ENCODE measurements around the gene LITAF.
A peak's percentile ranks its signal among the peaks of the same experiment; 100 is the strongest.

LITAF gene

GRCh38 chr16:11588321-11589197 is 1.8 kb upstream of the LITAF start:
- FAIRE-seq (no peak), DNase-seq (ENCODE audit: insufficient read length, low spot score) (no peak)
- TF ChIP-seq PAX5 (IDR thresholded peaks at IDR 0.05; ENCODE audit: insufficient read depth, low read length, severe bottlenecking): no peak
- TF ChIP-seq TAF1 (IDR thresholded peaks at IDR 0.05; ENCODE audit: low read depth, low read length): no peak
- TF ChIP-seq POLR2AphosphoS5 (IDR thresholded peaks at IDR 0.05; ENCODE audit: low read depth, low read length): no peak
- no peak for TF ChIP-seq POU2F2 (IDR thresholded peaks at IDR 0.05; ENCODE audit: low read depth, low read length)
- TF ChIP-seq SPI1 (IDR thresholded peaks at IDR 0.05; ENCODE audit: low read depth, low read length): no peak
- TF ChIP-seq POLR2A (IDR thresholded peaks at IDR 0.05; ENCODE audit: low read depth, low read length): no peak

GRCh38 chr16:11587643-11588247 is 1.0 kb upstream of the LITAF start:
- DNase-seq (ENCODE audit: insufficient read length, low spot score) (no peak), FAIRE-seq (no peak)
- TF ChIP-seq TAF1 (IDR thresholded peaks at IDR 0.05; ENCODE audit: low read depth, low read length) (no peak), POLR2A (IDR thresholded peaks at IDR 0.05; ENCODE audit: low read depth, low read length) (no peak), POU2F2 (IDR thresholded peaks at IDR 0.05; ENCODE audit: low read depth, low read length) (no peak), PAX5 (IDR thresholded peaks at IDR 0.05; ENCODE audit: insufficient read depth, low read length, severe bottlenecking) (no peak), POLR2AphosphoS5 (IDR thresholded peaks at IDR 0.05; ENCODE audit: low read depth, low read length) (no peak), SPI1 (IDR thresholded peaks at IDR 0.05; ENCODE audit: low read depth, low read length) (no peak)

DNA sequence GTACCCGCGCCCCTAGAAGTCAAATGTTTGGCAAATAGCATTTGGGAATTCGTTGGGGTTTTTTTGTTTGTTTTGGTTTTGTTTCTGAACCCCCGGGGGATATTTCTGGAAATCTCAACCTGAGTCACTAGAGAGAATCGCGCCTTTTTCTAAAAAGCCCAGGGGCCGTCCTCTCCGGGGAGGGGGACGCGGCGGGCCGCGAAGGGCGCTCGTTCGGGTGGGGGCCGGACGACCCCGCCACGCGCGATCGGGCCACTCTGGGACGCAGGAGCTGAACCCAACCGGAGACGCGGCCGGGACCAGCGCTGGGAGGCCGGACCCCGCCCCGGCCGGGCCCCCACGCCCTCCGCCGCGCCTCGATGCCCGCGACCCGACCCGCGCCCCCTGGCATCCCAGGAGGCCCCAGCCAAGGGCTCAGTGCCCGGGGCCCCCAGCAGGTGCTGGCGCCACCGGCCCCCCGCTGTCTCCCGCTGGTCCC is 302 bp downstream of the LITAF start:
- no peak for TF ChIP-seq POLR2AphosphoS5 (IDR thresholded peaks at IDR 0.05; ENCODE audit: low read depth, low read length)
- TF ChIP-seq TAF1 (IDR thresholded peaks at IDR 0.05; ENCODE audit: low read depth, low read length): no peak
- TF ChIP-seq SPI1 (IDR thresholded peaks at IDR 0.05; ENCODE audit: low read depth, low read length): no peak
- no peak for TF ChIP-seq POLR2A (IDR thresholded peaks at IDR 0.05; ENCODE audit: low read depth, low read length)
- no peak for TF ChIP-seq POU2F2 (IDR thresholded peaks at IDR 0.05; ENCODE audit: low read depth, low read length)
- TF ChIP-seq PAX5 (IDR thresholded peaks at IDR 0.05; ENCODE audit: insufficient read depth, low read length, severe bottlenecking): no peak
- DNase-seq (ENCODE audit: insufficient read length, low spot score) (no peak), FAIRE-seq (no peak)

- DNase-seq (ENCODE audit: insufficient read length, low spot score) (no peak), FAIRE-seq (peak; percentile 58)
- no peak for TF ChIP-seq POU2F2 (IDR thresholded peaks at IDR 0.05; ENCODE audit: low read depth, low read length)
- TF ChIP-seq POLR2A (IDR thresholded peaks at IDR 0.05; ENCODE audit: low read depth, low read length): no peak; the same call in 1 of the 2 replicates
- no peak for TF ChIP-seq SPI1 (IDR thresholded peaks at IDR 0.05; ENCODE audit: low read depth, low read length)
- TF ChIP-seq PAX5 (IDR thresholded peaks at IDR 0.05; ENCODE audit: insufficient read depth, low read length, severe bottlenecking): no peak
- no peak for TF ChIP-seq POLR2AphosphoS5 (IDR thresholded peaks at IDR 0.05; ENCODE audit: low read depth, low read length)
- no peak for TF ChIP-seq TAF1 (IDR thresholded peaks at IDR 0.05; ENCODE audit: low read depth, low read length)
Observed at GRCh38 chr16:11585460-11586377, 1.0 kb downstream of the LITAF start.

DNA sequence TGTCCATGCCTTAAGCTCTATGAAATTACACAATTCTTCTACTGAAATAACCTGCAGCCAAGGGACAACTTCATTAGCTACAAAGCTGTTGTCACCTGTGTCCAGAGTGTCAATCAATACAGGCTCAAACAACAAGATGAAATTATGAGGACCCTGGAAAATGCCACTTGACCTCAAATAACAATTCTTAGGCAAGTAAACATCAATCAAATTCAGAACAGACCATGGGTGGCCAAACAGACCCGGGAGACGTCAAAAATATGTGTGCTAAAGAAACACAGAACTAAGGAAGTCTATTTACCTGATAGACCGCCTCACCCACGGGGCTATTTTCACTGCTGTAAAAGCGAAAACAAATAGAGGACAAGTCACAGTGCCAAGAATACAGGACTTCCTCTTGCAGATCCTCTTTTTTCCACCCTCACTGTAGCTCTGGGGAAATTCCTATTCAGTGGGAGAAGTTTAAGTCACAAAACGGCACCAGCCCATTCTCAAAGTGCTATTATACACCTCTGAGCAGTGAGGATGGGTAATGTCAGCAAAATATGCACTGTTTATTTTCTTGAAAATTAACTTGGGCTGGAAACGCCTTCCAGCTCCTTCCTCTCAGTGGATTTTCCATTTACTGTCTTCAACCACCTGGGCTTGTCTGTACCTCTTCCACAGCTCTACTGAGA is 2.7 kb downstream of the LITAF start:
- TF ChIP-seq SPI1 (IDR thresholded peaks at IDR 0.05; ENCODE audit: low read depth, low read length) (peak; percentile 87), POLR2AphosphoS5 (IDR thresholded peaks at IDR 0.05; ENCODE audit: low read depth, low read length) (no peak)
- FAIRE-seq (peak; percentile 71), DNase-seq (ENCODE audit: insufficient read length, low spot score) (no peak)

DNA sequence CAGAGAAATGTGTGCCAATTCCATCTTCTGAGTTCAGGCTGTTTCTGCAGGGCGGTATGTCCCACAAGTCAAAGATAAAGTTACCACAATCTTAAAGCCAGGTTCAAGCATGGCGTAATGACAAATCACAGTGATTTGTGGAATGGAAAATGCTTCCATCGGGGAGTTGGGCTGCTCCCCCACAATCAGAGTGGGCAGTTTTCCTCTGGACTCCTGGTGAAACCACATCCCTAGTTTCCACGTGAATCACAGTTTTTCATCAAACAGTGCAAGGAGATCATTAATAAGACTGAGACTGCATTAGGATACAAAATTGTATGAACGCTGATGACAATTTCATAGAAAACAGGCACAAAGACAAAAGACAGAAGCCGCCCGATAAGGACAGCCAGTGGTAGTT is 3.6 kb downstream of the LITAF start:
- DNase-seq (ENCODE audit: insufficient read length, low spot score) (no peak), FAIRE-seq (peak; percentile 40)
- no peak for TF ChIP-seq POLR2AphosphoS5 (IDR thresholded peaks at IDR 0.05; ENCODE audit: low read depth, low read length)
- TF ChIP-seq POU2F2 (IDR thresholded peaks at IDR 0.05; ENCODE audit: low read depth, low read length): no peak
- no peak for TF ChIP-seq PAX5 (IDR thresholded peaks at IDR 0.05; ENCODE audit: insufficient read depth, low read length, severe bottlenecking)
- no peak for TF ChIP-seq SPI1 (IDR thresholded peaks at IDR 0.05; ENCODE audit: low read depth, low read length)
- TF ChIP-seq TAF1 (IDR thresholded peaks at IDR 0.05; ENCODE audit: low read depth, low read length): no peak
- no peak for TF ChIP-seq POLR2A (IDR thresholded peaks at IDR 0.05; ENCODE audit: low read depth, low read length)

GRCh38 chr16:11582157-11582814 is 4.4 kb downstream of the LITAF start:
- no peak for TF ChIP-seq SPI1 (IDR thresholded peaks at IDR 0.05; ENCODE audit: low read depth, low read length)
- TF ChIP-seq TAF1 (IDR thresholded peaks at IDR 0.05; ENCODE audit: low read depth, low read length): no peak
- no peak for TF ChIP-seq POLR2A (IDR thresholded peaks at IDR 0.05; ENCODE audit: low read depth, low read length)
- TF ChIP-seq POU2F2 (IDR thresholded peaks at IDR 0.05; ENCODE audit: low read depth, low read length): no peak
- TF ChIP-seq PAX5 (IDR thresholded peaks at IDR 0.05; ENCODE audit: insufficient read depth, low read length, severe bottlenecking): no peak
- no peak for FAIRE-seq
- no peak for DNase-seq (ENCODE audit: insufficient read length, low spot score)

DNA sequence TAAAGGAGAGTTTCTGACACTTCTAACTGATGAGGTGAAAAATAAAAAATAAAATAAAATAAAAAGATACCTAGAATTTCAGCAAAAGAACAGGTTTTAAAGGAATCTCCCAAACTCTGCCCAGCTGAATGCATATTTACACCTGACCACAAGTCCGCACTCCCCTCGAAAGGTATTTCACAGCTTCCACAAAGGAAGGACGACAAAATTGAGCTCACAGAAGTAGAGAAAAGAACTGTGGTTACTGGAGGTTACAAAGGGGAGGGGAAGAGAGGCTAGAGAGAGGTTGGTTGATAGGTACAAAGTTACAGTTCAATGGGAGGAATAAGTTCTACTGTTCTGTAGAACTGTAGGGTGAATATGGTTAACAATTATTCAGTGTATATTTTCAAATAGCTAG is 5.0 kb downstream of the LITAF start:
- DNase-seq (ENCODE audit: insufficient read length, low spot score) (no peak), FAIRE-seq (no peak)
- TF ChIP-seq POLR2A (IDR thresholded peaks at IDR 0.05; ENCODE audit: low read depth, low read length): no peak
- no peak for TF ChIP-seq TAF1 (IDR thresholded peaks at IDR 0.05; ENCODE audit: low read depth, low read length)
- TF ChIP-seq SPI1 (IDR thresholded peaks at IDR 0.05; ENCODE audit: low read depth, low read length): no peak
- TF ChIP-seq POU2F2 (IDR thresholded peaks at IDR 0.05; ENCODE audit: low read depth, low read length): no peak
- TF ChIP-seq PAX5 (IDR thresholded peaks at IDR 0.05; ENCODE audit: insufficient read depth, low read length, severe bottlenecking): no peak
- TF ChIP-seq POLR2AphosphoS5 (IDR thresholded peaks at IDR 0.05; ENCODE audit: low read depth, low read length): no peak

All from GM12891 (cell line).